CD14-positive monocyte (primary cell): ENCODE measurements around the gene LGALS3BP. TPM values are rescaled to one million over a fixed set of nuclear protein-coding genes. Genes with fewer than 3 reads are reported as not detected.

Source experiments
- DNase-seq, 3 donors: peaks; one replicate each; pipeline ENCODE4 v3.0.0-alpha.2; 2011 to 2022
- H2AFZ ChIP-seq: 2 replicates; pipeline ENCODE4 v1.6.0; 2012; ENCODE audit warnings: mild to moderate bottlenecking, low read depth, low read length, inconsistent platforms; ENCODE audit not compliant: insufficient read depth, poor library complexity, severe bottlenecking
- H3K27ac ChIP-seq, 2 donors: 1 replicate in 1 of 2; 2 replicates in 1 of 2; pipeline ENCODE4 v1.5.1; 2012 to 2013; ENCODE audit warnings: low read length in 2 of 2, control low read depth in 1 of 2, inconsistent platforms in 1 of 2, low read depth in 1 of 2, mild to moderate bottlenecking in 1 of 2
- H3K27me3 ChIP-seq, 2 donors: one replicate each; pipeline versions ENCODE4 v1.6.0 to v1.6.1; 2011 to 2013; ENCODE audit warnings: low read length in 2 of 2; ENCODE audit not compliant: control insufficient read depth in 2 of 2, insufficient read depth in 2 of 2
- H3K36me3 ChIP-seq, 2 donors: replicated peaks in 1 of 2; 1 replicate in 1 of 2; 2 replicates in 1 of 2; pipeline versions ENCODE4 v1.5.1 to v1.6.1; 2012 to 2013; ENCODE audit warnings: low read length in 2 of 2, control low read depth in 1 of 2, inconsistent platforms in 1 of 2, mild to moderate bottlenecking in 1 of 2; ENCODE audit not compliant: insufficient read depth in 2 of 2, control insufficient read depth in 1 of 2
- H3K4me1 ChIP-seq, 2 donors: 1 replicate in 1 of 2; 2 replicates in 1 of 2; pipeline versions ENCODE4 v1.5.1 to v1.6.1; 2012 to 2013; ENCODE audit warnings: low read length in 2 of 2, control low read depth in 1 of 2, inconsistent platforms in 1 of 2, mild to moderate bottlenecking in 1 of 2, moderate library complexity in 1 of 2; ENCODE audit not compliant: insufficient read depth in 2 of 2, control insufficient read depth in 1 of 2
- H3K4me2 ChIP-seq: replicated peaks from 2 replicates; pipeline ENCODE3; 2012; ENCODE audit warnings: low read length, moderate library complexity, mild to moderate bottlenecking; ENCODE audit not compliant: poor library complexity, severe bottlenecking; ENCODE audit errors: extremely low read depth
- H3K4me3 ChIP-seq, 3 experiments: fragments of 200-600 bp in 1 of 3; sonication (generic) in 1 of 3; replicated peaks in 1 of 3; 1 replicate in 2 of 3; 2 replicates in 1 of 3; pipeline ENCODE4 v1.5.1; 2011 to 2013; ENCODE audit warnings: low read length in 3 of 3, mild to moderate bottlenecking in 3 of 3, control low read depth in 2 of 3, low read depth in 2 of 3, inconsistent platforms in 1 of 3, moderate library complexity in 1 of 3
- H3K79me2 ChIP-seq: 2 replicates; pipeline ENCODE4 v1.6.0; 2012; ENCODE audit warnings: mild to moderate bottlenecking, control low read depth, inconsistent platforms, low read length, moderate library complexity; ENCODE audit not compliant: insufficient read depth
- H3K9ac ChIP-seq: 2 replicates; pipeline ENCODE4 v1.6.0; 2017; ENCODE audit warnings: low read length, mild to moderate bottlenecking; ENCODE audit not compliant: insufficient read depth, poor library complexity, severe bottlenecking
- H3K9me3 ChIP-seq, 2 donors: replicated peaks in 1 of 2; 1 replicate in 1 of 2; 2 replicates in 1 of 2; pipeline versions ENCODE4 v1.5.1 to v1.6.1; 2012 to 2013; ENCODE audit warnings: low read length in 2 of 2, control low read depth in 1 of 2; ENCODE audit not compliant: control insufficient read depth in 1 of 2, insufficient read depth in 1 of 2
- H4K20me1 ChIP-seq: 2 replicates; pipeline ENCODE4 v1.6.0; 2012; ENCODE audit warnings: mild to moderate bottlenecking, low read length, control low read depth, moderate library complexity; ENCODE audit not compliant: insufficient read depth
- H3K27ac Mint-ChIP-seq, 7 donors: one replicate each; pipeline ENCODE4 v1.8.0; 2020; ENCODE audit warnings: mild to moderate bottlenecking in 7 of 7, mixed read lengths in 7 of 7, moderate library complexity in 6 of 7, inconsistent platforms in 2 of 7
- H3K27me3 Mint-ChIP-seq, 3 donors: one replicate each; pipeline ENCODE4 v1.8.0; 2021 to 2022; ENCODE audit warnings: low read depth in 3 of 3, mild to moderate bottlenecking in 3 of 3, mixed read lengths in 3 of 3, moderate library complexity in 3 of 3, inconsistent platforms in 1 of 3
- H3K36me3 Mint-ChIP-seq, 2 donors: one replicate each; pipeline ENCODE4 v1.8.0; 2020; ENCODE audit warnings: mixed read lengths in 2 of 2, inconsistent platforms in 1 of 2, mild to moderate bottlenecking in 1 of 2
- H3K4me1 Mint-ChIP-seq: one replicate; pipeline ENCODE4 v1.8.0; 2020; ENCODE audit warnings: mild to moderate bottlenecking, mixed read lengths
- H3K4me3 Mint-ChIP-seq, 2 donors: one replicate each; pipeline ENCODE4 v1.8.0; 2020; ENCODE audit warnings: mild to moderate bottlenecking in 2 of 2, mixed read lengths in 2 of 2, moderate library complexity in 1 of 2
- H3K9me3 Mint-ChIP-seq, 7 donors: one replicate each; pipeline ENCODE4 v1.8.0; 2020 to 2022; ENCODE audit warnings: mixed read lengths in 7 of 7, mild to moderate bottlenecking in 6 of 7, moderate library complexity in 6 of 7, inconsistent platforms in 2 of 7
- CTCF ChIP-seq: fragments of 200-600 bp; IDR thresholded peaks from one replicate; pipeline ENCODE4 v1.8.0; 2022; ENCODE audit warnings: antibody characterized with exemption, mild to moderate bottlenecking
- WGBS: methylation state at CpG from one replicate; pipeline ENCODE4 v1.1.5; 2013; ENCODE audit warnings: missing lambda C conversion rate; ENCODE audit not compliant: insufficient coverage; 5-methylcytosine and 5-hydroxymethylcytosine counted together
- intact Hi-C, 2 donors: fragments of 100-400 bp; cut with micrococcal nuclease; formaldehyde crosslinking; loops; one replicate each; pipeline versions ENCODE4 v1.15.0 to v1.15.1; 2023
- polyA plus RNA-seq, 3 donors: library from polyadenylated mRNA; depleted of rRNA in 1 of 3; unstranded in 2 of 3; stranded (reverse) in 1 of 3; fragments of 300-500 nt in 2 of 3; fragments of >200 nt in 1 of 3; fragmentation: Illumina TruSeq in 2 of 3; gene quantifications; 1 replicate in 2 of 3; 2 replicates in 1 of 3; pipeline ENCODE4 v1.2.3, GENCODE V29; 2012 to 2021

Gene LGALS3BP
- polyA plus RNA-seq, 3 donors: 11.4 to 12.0 (median 11.7) TPM

- H3K9me3 Mint-ChIP-seq: no peaks in the 10 kb centered on the region
- Histone ChIP-seq H3K36me3 (no peaks in the 10 kb centered on the region), H3K27me3 (no peaks in the 10 kb centered on the region), H4K20me1 (no peaks in the 10 kb centered on the region), H3K9ac (no peak overlapping the region), H3K4me2 (no peak overlapping the region), H2AFZ (no peak overlapping the region), H3K79me2 (no peaks in the 10 kb centered on the region), H3K9me3 (no peaks in the 10 kb centered on the region), H3K4me3 (no peak overlapping the region), H3K27ac (no peak overlapping the region), H3K4me1 (peaks cover 12 to 15% of the 10 kb centered on the region in 2 donors)
- H3K27ac Mint-ChIP-seq: no peak overlapping the region
- H3K36me3 Mint-ChIP-seq: no peaks in the 10 kb centered on the region
- intact Hi-C loops: loop anchor here (5.0 to 10.0 kb wide), 4 partner anchors 53 to 133 kb away; partner anchors contain the start of gene USP36 (in 2 of the 2)
- peaks cover 1 to 3% (median 2%) of the 10 kb centered on the region in 3 donors for H3K27me3 Mint-ChIP-seq
- H3K4me1 Mint-ChIP-seq: peaks cover 22% of the 10 kb centered on the region
- TF ChIP-seq CTCF: no peak
- no peak for DNase-seq
- WGBS: 96% methylated on average over 26 of the region's 30 CpGs
- no peak overlapping the region for H3K4me3 Mint-ChIP-seq
Measured at GRCh38 chr17:78974635-78975591, 4.8 kb downstream of the LGALS3BP start.

GRCh38 chr17:78973792-78974520 is 5.8 kb downstream of the LGALS3BP start:
- peaks cover 17% of the 10 kb centered on the region for H3K4me1 Mint-ChIP-seq
- no peak for DNase-seq
- no peak overlapping the region for H3K27ac Mint-ChIP-seq
- 90% methylated on average over 22 of the region's 23 CpGs for WGBS
- Histone ChIP-seq H2AFZ (no peak overlapping the region), H3K27ac (no peak overlapping the region), H3K9me3 (no peaks in the 10 kb centered on the region), H4K20me1 (no peaks in the 10 kb centered on the region), H3K36me3 (no peaks in the 10 kb centered on the region), H3K79me2 (no peaks in the 10 kb centered on the region), H3K4me1 (peaks cover 4 to 8% of the 10 kb centered on the region in 2 donors), H3K4me2 (no peak overlapping the region), H3K27me3 (no peaks in the 10 kb centered on the region), H3K4me3 (no peak overlapping the region), H3K9ac (no peak overlapping the region)
- TF ChIP-seq CTCF: no peak
- H3K36me3 Mint-ChIP-seq: no peaks in the 10 kb centered on the region
- peaks cover 1 to 3% (median 2%) of the 10 kb centered on the region in 3 donors for H3K27me3 Mint-ChIP-seq
- H3K4me3 Mint-ChIP-seq: no peak overlapping the region
- H3K9me3 Mint-ChIP-seq: no peaks in the 10 kb centered on the region
- intact Hi-C loops: loop anchor here (5.0 to 10.0 kb wide), 4 partner anchors 52 to 132 kb away; partner anchors contain the start of gene USP36 (in 2 of the 2)
